Activated CD8-positive, alpha-beta memory T cell treated with anti-CD3 and anti-CD28 coated beads, Interleukin-2, amount 10 ng/mL, durations not matched to agents 7 days and 5 days (primary cell): ENCODE data around the gene SLC30A10. TPM values are rescaled to one million over a fixed set of nuclear protein-coding genes. Genes with fewer than 3 reads are reported as not detected.
"Not testable (repeated sequence)": the region's sequence is repeated elsewhere in the genome, so short reads cannot be mapped to it uniquely, and the experiment has no call there.

Experiments
- ATAC-seq: fragments of 150-1000 bp; cut with Tn5 transposase; one replicate; pipeline ENCODE4 v1.10.0; 2021; ENCODE audit warnings: moderate library complexity
- CTCF ChIA-PET: fragments of 350-600 bp; sonication (Branson Sonifier 250); formaldehyde crosslinking; loops from one replicate; lab custom pipeline; 2021; ENCODE audit warnings: antibody characterized with exemption; lab: Charles Lee
- DNase-seq: peaks from one replicate; pipeline ENCODE4 v3.0.0-alpha.2; 2020
- H3K27ac Mint-ChIP-seq: one replicate; pipeline ENCODE4 v1.8.0; 2021; ENCODE audit warnings: mild to moderate bottlenecking, mixed read lengths
- H3K27me3 Mint-ChIP-seq: one replicate; pipeline ENCODE4 v1.8.0; 2021; ENCODE audit warnings: mixed read lengths
- H3K36me3 Mint-ChIP-seq: one replicate; pipeline ENCODE4 v1.8.0; 2021; ENCODE audit warnings: mild to moderate bottlenecking, mixed read lengths
- H3K4me1 Mint-ChIP-seq: one replicate; pipeline ENCODE4 v1.8.0; 2021; ENCODE audit warnings: mixed read lengths
- H3K4me3 Mint-ChIP-seq: one replicate; pipeline ENCODE4 v1.8.0; 2021; ENCODE audit warnings: mild to moderate bottlenecking, moderate library complexity, mixed read lengths
- H3K9me3 Mint-ChIP-seq: one replicate; pipeline ENCODE4 v1.8.0; 2022; ENCODE audit warnings: low read depth, mixed read lengths
- total RNA-seq, 2 experiments: library from RNA; stranded (reverse); gene quantifications; one replicate each; pipeline ENCODE4 v1.2.3, GENCODE V29; 2021

SLC30A10 gene
- total RNA-seq, 2 experiments from 2014 or later, result not detected

DNA sequence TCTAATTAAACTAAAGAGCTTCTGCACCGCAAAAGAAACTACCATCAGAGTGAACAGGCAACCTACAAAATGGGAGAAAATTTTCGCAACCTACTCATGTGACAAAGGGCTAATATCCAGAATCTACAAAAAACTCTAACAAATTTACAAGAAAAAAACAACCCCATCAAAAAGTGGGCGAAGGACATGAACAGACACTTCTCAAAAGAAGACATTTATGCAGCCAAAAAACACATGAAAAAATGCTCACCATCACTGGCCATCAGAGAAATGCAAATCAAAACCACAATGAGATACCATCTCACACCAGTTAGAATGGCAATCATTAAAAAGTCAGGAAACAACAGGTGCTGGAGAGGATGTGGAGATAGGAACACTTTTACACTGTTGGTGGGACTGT lies 20.4 kb upstream of the SLC30A10 start:
- DNase-seq, ATAC-seq, H3K9me3 Mint-ChIP-seq, H3K4me1 Mint-ChIP-seq, CTCF ChIA-PET, H3K4me3 Mint-ChIP-seq, H3K36me3 Mint-ChIP-seq, H3K27ac Mint-ChIP-seq: not testable (repeated sequence)
- H3K27me3 Mint-ChIP-seq, result peaks cover 10% of the 10 kb centered on the region

DNA sequence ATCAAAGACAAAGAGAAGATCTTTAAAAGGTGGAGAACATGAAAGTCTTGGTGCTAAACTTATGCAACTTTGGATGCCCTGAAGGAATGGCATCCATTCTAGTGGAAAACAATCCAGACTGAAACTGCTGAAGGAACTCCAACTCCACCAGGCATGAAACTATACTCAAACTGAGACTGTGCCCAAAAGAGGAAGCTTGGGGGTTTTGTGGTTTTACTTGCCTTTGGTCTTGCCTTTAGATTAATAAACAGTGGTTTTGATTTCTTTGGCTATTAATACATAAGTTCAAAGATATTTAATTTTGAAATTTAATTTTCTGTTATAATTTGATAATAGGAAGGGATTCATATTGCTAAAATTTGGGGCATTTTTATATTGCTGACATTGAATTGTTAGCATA lies 17.4 kb upstream of the SLC30A10 start:
- no peaks in the 10 kb centered on the region for H3K9me3 Mint-ChIP-seq
- H3K27me3 Mint-ChIP-seq, result peaks cover 20% of the 10 kb centered on the region
- no peak overlapping the region for H3K4me3 Mint-ChIP-seq
- H3K36me3 Mint-ChIP-seq, result no peaks in the 10 kb centered on the region
- CTCF ChIA-PET, result no interaction called here
- ATAC-seq (no peak), DNase-seq (no peak)
- H3K4me1 Mint-ChIP-seq, result peaks cover 4% of the 10 kb centered on the region
- no peak overlapping the region for H3K27ac Mint-ChIP-seq

DNA sequence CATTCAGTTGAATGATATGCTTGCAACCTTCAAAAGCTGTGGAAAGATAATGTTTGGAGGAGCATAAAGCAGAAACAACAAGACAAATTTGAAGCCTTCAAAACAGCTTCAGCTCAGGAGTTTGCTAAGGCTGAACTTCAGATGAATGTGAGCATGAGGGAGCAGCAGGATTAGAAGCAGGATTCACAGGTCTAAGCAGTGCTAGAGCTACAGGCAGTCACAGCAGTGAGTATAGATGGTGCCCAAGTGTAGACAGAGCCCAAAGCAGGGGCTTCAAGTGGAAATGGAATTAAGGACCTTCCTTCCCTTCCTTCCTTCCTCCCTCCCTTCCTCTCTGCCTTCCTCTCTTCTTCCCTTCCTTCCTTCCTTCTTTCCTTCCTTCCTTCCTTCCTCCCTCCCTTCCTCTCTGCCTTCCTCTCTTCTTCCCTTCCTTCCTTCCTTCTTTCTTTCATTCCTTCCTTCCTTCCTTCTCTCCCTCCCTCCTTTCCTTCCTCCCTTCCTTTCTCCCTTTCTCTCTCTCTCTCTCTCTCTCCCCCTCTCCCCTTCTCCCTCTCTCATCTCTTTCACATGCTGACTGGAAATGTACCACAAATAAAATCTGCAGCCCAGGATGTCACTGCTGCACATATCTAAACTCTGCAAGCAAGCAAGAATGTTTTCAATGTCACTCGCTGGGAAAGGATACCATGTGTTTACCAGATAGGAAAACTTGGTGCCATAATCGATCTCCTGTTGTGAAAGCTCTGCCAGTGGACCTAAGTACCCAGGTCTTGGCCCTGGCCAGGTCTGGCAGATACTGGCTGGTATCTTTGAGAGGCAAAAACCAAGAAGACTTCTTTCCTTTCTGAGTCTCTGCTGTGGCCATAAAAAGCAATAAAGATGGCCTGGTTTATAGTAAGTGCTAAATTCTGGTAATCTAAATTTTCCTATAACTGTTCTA lies 13.1 kb upstream of the SLC30A10 start:
- Mint-ChIP-seq H3K4me3 (no peak overlapping the region), H3K27me3 (peaks cover 46% of the 10 kb centered on the region), H3K9me3 (no peaks in the 10 kb centered on the region), H3K4me1 (peaks cover 4% of the 10 kb centered on the region), H3K27ac (no peak overlapping the region), H3K36me3 (no peaks in the 10 kb centered on the region)
- no peak for ATAC-seq
- DNase-seq, result no peak
- CTCF ChIA-PET, result no interaction called here

DNA sequence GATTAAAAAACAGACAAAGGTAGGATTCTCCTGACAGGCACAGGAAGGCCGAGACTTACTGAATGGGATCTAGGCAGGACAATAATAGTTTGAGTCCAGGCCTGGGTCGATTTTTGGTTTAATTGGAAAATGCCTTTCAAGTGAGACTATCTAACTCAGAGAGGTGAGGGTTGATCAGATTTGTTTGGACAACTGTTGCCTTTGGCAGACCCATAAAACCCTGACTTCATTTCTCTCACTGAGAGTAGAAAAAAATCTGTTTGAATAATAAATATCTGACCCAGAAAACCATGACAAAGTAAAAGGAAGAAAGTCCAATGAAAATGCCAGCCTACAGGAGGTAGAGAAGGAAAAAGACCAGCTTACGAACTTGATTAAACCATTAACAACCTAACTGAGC lies 12.3 kb upstream of the SLC30A10 start:
- CTCF ChIA-PET, result no interaction called here
- Mint-ChIP-seq H3K27me3 (peaks cover 48% of the 10 kb centered on the region), H3K4me3 (no peak overlapping the region), H3K4me1 (peaks cover 4% of the 10 kb centered on the region), H3K27ac (no peak overlapping the region), H3K9me3 (no peaks in the 10 kb centered on the region), H3K36me3 (no peaks in the 10 kb centered on the region)
- DNase-seq, result no peak
- no peak for ATAC-seq

DNA sequence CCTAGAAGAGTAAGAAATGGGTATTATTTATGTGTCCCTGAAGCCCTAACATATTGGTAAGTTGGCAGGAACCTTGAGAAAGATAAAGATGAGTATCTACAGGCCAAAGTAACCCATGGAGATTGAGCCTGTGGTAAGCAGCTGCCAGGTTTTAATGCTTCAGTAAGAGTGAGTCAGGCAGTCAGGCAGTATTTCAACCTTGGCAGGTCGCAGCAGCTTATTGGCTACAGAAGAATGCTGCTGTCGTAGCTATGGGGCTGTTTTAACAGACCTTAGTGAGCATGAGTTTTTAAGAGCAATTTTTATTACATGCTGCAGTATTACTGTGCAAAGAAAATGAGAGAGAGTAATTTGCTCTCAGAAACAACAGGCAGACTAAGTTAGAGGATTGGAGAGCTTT lies 10.3 kb upstream of the SLC30A10 start:
- peaks cover 45% of the 10 kb centered on the region for H3K27me3 Mint-ChIP-seq
- no peak overlapping the region for H3K4me3 Mint-ChIP-seq
- DNase-seq, result no peak
- H3K36me3 Mint-ChIP-seq, result no peaks in the 10 kb centered on the region
- CTCF ChIA-PET, result no interaction called here
- no peaks in the 10 kb centered on the region for H3K4me1 Mint-ChIP-seq
- no peak for ATAC-seq
- H3K27ac Mint-ChIP-seq, result no peak overlapping the region
- no peaks in the 10 kb centered on the region for H3K9me3 Mint-ChIP-seq

DNA sequence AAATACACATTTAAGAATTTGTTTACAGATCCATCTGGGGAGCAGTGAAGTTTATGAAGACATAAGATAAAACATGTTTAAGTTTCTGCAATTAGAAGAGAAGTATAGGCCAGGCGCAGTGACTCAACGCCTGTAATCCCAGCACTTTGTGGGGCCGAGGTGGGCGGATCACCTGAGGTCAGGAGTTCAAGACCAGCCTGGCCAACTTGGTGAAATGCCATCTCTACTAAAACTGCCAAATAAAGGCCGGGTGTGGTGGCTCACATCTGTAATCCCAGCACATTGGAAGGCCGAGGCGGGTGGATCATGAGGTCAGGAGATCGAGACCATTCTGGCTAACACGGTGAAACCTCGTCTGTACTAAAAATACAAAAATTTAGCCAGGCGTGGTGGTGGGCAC lies 5.4 kb upstream of the SLC30A10 start:
- DNase-seq, CTCF ChIA-PET, H3K36me3 Mint-ChIP-seq, H3K4me3 Mint-ChIP-seq, H3K27ac Mint-ChIP-seq, H3K9me3 Mint-ChIP-seq, ATAC-seq, H3K4me1 Mint-ChIP-seq: not testable (repeated sequence)
- H3K27me3 Mint-ChIP-seq, result peaks cover 48% of the 10 kb centered on the region

DNA sequence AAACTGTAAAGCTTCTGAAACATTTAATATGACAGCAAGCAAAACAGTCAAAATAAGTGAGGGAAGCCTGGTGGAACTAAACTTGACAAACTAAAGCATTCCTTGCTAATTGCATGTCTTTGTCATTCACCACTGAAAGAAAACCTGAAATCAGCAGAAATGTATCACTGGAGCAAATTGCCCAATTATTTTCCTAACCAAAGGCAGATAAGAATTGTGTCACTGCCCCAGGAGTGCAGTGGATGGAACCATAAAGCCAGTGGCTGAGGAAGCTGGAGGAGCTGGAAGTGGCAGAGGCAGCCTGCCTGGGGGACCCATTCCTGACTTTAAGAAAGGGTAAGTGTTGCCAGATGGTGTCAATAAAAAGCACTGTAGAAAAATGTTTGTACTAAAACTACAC lies 2.7 kb upstream of the SLC30A10 start:
- Mint-ChIP-seq H3K27me3 (peaks cover 56% of the 10 kb centered on the region), H3K4me3 (no peak overlapping the region), H3K36me3 (no peaks in the 10 kb centered on the region), H3K9me3 (no peaks in the 10 kb centered on the region), H3K4me1 (peaks cover 10% of the 10 kb centered on the region), H3K27ac (no peak overlapping the region)
- DNase-seq (no peak), ATAC-seq (no peak)
- CTCF ChIA-PET, result no interaction called here

DNA sequence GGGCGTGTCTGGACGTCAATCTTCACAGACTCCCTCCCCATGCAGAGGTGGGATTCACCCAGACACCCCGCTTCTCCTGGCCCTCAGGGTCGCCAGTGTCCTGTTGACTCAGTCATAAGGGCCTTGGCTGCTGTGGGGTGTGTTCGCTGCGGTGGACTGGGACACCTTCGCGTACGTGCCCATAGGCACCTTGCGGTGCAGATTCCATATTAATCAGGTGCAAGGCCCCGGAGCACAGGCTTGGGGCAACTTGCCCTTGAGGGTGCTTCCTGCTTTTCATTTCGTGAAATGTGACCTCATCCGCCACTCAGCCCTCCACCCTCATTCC lies 398 bp upstream of the SLC30A10 start:
- CTCF ChIA-PET, result no interaction called here
- Mint-ChIP-seq H3K27me3 (peaks cover 57% of the 10 kb centered on the region), H3K4me1 (peaks cover 10% of the 10 kb centered on the region), H3K4me3 (peak overlapping the region; percentile 41), H3K9me3 (no peaks in the 10 kb centered on the region), H3K27ac (no peak overlapping the region), H3K36me3 (no peaks in the 10 kb centered on the region)
- ATAC-seq (no peak), DNase-seq (no peak)

DNA sequence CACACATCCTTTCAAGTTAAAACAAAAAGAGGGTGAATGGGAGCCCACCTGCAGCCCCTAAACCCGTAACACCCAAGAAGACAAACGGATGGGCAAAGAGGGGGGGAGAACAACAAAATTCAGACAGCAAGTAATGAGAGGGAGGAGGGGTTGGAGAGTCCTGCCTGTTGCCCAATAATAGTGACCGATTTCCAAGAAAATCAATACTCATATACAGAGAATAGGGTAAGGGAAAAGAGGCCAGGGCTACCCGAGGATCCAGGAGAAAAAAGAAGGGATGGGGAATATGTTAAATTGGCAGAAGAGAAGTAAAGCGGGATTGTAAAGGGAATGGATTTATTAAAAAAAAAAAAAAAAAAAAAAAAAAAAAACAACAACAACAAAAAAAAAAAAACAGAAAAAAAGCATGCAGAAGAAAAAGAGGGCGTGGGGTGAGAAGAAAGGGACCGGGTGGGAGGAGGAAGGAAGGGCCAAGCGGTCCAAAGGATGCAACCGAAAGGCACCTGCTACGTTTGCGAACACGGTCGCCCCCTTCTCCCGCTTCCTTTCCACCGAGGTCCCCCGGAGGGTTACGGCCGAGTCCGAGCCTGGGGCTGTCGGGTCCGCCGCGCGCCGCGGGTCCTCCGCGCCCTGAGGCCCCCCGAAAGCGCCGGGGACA lies 930 bp downstream of the SLC30A10 start:
- ATAC-seq (peak; percentile 21), DNase-seq (no peak)
- H3K27ac Mint-ChIP-seq, result no peak overlapping the region
- peaks cover 10% of the 10 kb centered on the region for H3K4me1 Mint-ChIP-seq
- H3K9me3 Mint-ChIP-seq, result no peaks in the 10 kb centered on the region
- H3K27me3 Mint-ChIP-seq, result peaks cover 62% of the 10 kb centered on the region
- peak overlapping the region; percentile 52 for H3K4me3 Mint-ChIP-seq
- CTCF ChIA-PET, result no interaction called here
- no peaks in the 10 kb centered on the region for H3K36me3 Mint-ChIP-seq

DNA sequence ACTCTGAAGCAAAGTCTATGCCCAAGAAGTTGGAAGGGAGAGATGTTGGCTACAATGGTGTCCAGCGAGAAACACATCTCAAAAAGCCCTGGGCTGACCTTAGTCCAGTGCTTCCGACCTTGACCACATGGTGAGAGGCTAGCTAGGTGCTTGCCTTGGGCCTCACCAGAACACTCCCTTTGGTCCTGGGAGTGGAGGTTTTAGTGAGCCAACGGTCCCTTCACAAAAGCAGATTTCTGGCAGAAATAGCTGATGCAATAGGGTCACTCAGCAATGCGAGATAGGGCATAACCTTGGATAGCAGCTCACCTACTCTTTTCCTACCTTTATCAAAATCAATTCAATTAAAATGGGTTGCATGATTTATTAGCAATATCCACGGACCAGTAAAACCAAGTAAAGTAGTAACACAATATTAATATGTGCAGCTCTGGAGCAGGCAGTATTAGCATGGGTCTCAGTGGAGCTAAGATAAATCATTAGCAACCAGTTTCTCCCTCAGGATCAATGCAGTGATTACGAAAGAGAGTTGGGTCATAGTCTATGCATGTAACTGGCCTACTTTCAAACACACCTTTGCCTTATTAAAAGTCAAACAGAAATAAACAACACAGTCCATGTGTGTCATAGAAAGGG lies 1.9 kb downstream of the SLC30A10 start:
- Mint-ChIP-seq H3K27me3 (peaks cover 59% of the 10 kb centered on the region), H3K4me3 (no peak overlapping the region), H3K4me1 (peaks cover 10% of the 10 kb centered on the region), H3K36me3 (no peaks in the 10 kb centered on the region), H3K9me3 (no peaks in the 10 kb centered on the region), H3K27ac (no peak overlapping the region)
- CTCF ChIA-PET, result no interaction called here
- ATAC-seq (no peak), DNase-seq (no peak)

DNA sequence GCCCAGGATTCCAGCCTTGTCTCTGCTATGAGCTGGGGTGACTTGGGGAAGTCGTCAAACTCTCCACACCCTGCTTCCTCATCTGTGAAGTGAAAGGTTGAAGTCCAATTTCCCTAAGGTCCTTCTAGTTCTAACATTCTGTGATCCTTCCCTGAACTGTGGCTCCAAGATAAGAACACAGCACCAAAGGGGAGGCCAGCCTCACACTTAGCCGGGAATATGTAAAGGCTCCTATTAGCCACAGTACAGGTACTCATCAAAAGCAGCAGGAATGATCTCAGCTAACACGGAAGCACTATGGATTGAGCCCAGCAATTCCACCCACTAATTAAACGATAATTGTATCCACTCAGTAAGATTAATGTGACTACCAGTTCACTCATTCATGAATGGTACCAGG lies 4.0 kb downstream of the SLC30A10 start:
- no peak for DNase-seq
- CTCF ChIA-PET, result interaction anchor here (2.1 kb wide), 1 partner anchor 32 kb away, joined by 4 read pairs; no protein-coding TSS in a partner anchor
- no peak for ATAC-seq
- Mint-ChIP-seq H3K4me1 (peaks cover 10% of the 10 kb centered on the region), H3K27me3 (peaks cover 45% of the 10 kb centered on the region), H3K9me3 (no peaks in the 10 kb centered on the region), H3K4me3 (no peak overlapping the region), H3K36me3 (no peaks in the 10 kb centered on the region), H3K27ac (no peak overlapping the region)

DNA sequence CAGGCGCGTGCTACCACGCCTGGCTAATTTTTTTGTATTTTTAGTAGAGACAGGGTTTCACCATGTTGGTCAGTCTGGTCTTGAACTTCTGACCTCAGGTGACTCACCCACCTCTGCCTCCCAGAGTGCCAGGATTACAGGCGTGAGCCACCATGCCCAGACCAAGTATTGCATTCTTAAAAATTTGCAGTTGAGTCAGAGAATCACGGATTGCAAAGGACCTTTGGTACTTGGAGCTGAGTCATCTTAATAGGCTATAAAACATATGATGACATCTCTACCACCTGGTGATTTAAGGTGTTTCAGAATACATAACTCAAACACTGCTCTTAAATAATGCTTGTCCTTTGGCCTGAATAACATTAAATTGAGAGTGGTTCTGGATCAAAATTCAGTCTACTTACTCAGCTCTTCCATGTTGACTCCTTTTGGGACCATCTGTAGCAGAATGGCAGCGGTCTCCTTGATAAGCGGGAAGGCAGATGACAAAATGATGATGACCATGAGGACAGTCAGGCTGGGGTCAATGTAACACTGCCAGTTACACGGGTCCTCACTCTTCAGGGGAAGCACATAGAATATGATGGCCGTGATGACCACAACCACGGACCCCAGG lies 10.4 kb downstream of the SLC30A10 start:
- CTCF ChIA-PET, result no interaction called here
- no peak overlapping the region for H3K27ac Mint-ChIP-seq
- ATAC-seq (no peak), DNase-seq (no peak)
- no peak overlapping the region for H3K4me3 Mint-ChIP-seq
- H3K9me3 Mint-ChIP-seq, result no peaks in the 10 kb centered on the region
- H3K4me1 Mint-ChIP-seq, result no peaks in the 10 kb centered on the region
- H3K27me3 Mint-ChIP-seq, result peaks cover 11% of the 10 kb centered on the region
- no peaks in the 10 kb centered on the region for H3K36me3 Mint-ChIP-seq

DNA sequence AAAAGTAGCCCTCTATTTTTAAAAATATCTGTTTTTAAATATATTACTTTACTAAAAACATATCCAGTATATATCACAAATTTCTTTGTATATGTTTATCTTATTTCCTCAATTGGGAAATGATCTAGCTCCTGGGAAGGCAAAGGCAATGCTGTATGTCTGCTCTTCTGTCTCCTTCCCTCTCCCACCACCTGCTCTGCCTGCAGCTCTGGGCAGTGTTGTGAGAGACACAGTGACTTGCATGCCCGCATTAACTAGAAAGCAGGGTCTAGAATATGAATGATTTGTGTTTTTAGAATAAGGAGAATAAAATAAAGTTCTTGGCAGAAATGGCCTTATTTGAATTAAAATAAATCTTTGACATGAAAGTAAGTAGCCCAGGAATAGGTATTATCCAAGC lies 11.1 kb downstream of the SLC30A10 start:
- CTCF ChIA-PET, result no interaction called here
- Mint-ChIP-seq H3K27me3 (peaks cover 10% of the 10 kb centered on the region), H3K4me3 (no peak overlapping the region), H3K9me3 (no peaks in the 10 kb centered on the region), H3K27ac (no peak overlapping the region), H3K36me3 (no peaks in the 10 kb centered on the region), H3K4me1 (no peaks in the 10 kb centered on the region)
- no peak for ATAC-seq
- DNase-seq, result no peak
